Measurements from ENCODE around the gene ALAS1. TPM values are rescaled to one million over a fixed set of nuclear protein-coding genes. Genes with fewer than 3 reads are reported as not detected.

Gene ALAS1
- total RNA-seq, 1 experiment from 2014 or later, result 89.4 TPM

DNA sequence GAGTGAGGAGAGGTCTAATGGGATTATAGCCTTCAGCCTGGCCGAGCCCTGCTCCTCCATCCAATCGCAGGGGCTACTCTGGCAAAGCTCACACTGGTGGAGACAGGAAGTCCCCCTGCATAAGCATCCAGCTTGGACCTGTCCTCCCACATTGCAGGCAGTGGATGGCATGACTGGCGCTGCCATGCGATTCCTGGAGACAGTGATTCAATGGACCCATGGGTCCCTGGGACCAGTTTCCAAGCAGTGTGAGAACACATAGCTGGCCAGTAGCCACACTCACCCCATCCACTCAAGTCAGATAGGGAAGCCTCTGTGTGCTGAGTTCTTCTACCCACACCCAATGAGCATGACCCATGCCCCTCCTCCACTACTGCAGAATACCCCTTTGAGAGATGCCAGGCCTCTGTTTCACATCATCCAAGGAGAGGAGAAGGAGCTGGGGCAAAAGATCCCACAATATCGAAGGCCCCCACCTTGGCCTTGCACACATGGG, 25.6 kb upstream of the ALAS1 start:
- ChIA-PET CTCF (no interaction called here), POLR2A (no interaction called here)
- no TSS peak for BruUV-seq (replicated peaks)
- no peak overlapping the region; the same call in 1 of the 2 replicates for H3K27ac ChIP-seq (ENCODE audit: low read length)
- intact Hi-C loops (cut with micrococcal nuclease; ENCODE audit: unreplicated experiment) (no loop called here), in situ Hi-C loops (cut with HindIII; ENCODE audit: low pct_unique_long_range_greater_than_20kb, low sequenced_read_pairs) (no loop called here)
- DNase-seq (ENCODE audit: low read depth, low spot score) (no peak), ATAC-seq (no peak)
- H3K36me3 ChIP-seq (ENCODE audit: control insufficient read depth, insufficient read depth, low read length), result no peaks in the 10 kb centered on the region
- TF ChIP-seq, protein P1, sequence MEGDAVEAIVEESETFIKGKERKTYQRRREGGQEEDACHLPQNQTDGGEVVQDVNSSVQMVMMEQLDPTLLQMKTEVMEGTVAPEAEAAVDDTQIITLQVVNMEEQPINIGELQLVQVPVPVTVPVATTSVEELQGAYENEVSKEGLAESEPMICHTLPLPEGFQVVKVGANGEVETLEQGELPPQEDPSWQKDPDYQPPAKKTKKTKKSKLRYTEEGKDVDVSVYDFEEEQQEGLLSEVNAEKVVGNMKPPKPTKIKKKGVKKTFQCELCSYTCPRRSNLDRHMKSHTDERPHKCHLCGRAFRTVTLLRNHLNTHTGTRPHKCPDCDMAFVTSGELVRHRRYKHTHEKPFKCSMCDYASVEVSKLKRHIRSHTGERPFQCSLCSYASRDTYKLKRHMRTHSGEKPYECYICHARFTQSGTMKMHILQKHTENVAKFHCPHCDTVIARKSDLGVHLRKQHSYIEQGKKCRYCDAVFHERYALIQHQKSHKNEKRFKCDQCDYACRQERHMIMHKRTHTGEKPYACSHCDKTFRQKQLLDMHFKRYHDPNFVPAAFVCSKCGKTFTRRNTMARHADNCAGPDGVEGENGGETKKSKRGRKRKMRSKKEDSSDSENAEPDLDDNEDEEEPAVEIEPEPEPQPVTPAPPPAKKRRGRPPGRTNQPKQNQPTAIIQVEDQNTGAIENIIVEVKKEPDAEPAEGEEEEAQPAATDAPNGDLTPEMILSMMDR (IDR thresholded peaks at IDR 0.05), result no peak
- no peak for TF ChIP-seq SIN3A (IDR thresholded peaks at IDR 0.05; ENCODE audit: borderline replicate concordance, insufficient read depth, low read depth, low read length)
- no peak for TF ChIP-seq POLR2AphosphoS5 (IDR thresholded peaks at IDR 0.05; ENCODE audit: low read depth, low read length)
- TF ChIP-seq TCF7L2 (IDR thresholded peaks at IDR 0.05; ENCODE audit: low read depth, low read length), result no peak
- TF ChIP-seq, protein P2, sequence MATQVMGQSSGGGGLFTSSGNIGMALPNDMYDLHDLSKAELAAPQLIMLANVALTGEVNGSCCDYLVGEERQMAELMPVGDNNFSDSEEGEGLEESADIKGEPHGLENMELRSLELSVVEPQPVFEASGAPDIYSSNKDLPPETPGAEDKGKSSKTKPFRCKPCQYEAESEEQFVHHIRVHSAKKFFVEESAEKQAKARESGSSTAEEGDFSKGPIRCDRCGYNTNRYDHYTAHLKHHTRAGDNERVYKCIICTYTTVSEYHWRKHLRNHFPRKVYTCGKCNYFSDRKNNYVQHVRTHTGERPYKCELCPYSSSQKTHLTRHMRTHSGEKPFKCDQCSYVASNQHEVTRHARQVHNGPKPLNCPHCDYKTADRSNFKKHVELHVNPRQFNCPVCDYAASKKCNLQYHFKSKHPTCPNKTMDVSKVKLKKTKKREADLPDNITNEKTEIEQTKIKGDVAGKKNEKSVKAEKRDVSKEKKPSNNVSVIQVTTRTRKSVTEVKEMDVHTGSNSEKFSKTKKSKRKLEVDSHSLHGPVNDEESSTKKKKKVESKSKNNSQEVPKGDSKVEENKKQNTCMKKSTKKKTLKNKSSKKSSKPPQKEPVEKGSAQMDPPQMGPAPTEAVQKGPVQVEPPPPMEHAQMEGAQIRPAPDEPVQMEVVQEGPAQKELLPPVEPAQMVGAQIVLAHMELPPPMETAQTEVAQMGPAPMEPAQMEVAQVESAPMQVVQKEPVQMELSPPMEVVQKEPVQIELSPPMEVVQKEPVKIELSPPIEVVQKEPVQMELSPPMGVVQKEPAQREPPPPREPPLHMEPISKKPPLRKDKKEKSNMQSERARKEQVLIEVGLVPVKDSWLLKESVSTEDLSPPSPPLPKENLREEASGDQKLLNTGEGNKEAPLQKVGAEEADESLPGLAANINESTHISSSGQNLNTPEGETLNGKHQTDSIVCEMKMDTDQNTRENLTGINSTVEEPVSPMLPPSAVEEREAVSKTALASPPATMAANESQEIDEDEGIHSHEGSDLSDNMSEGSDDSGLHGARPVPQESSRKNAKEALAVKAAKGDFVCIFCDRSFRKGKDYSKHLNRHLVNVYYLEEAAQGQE (IDR thresholded peaks at IDR 0.05; ENCODE audit: insufficient read depth in 1 of 2, low read depth in 2 of 2, low read length in 1 of 2), result no peak
- no peaks in the 10 kb centered on the region for H3K9me3 ChIP-seq (ENCODE audit: control insufficient read depth, insufficient read depth, low read depth, low read length)
- H3K4me3 ChIP-seq (ENCODE audit: low read depth in 2 of 2, low read length in 2 of 2), result no peak overlapping the region
- H3K4me1 ChIP-seq (ENCODE audit: control insufficient read depth, insufficient read depth, low read length), result peaks cover 8% of the 10 kb centered on the region
- H3K27me3 ChIP-seq (ENCODE audit: control insufficient read depth, insufficient read depth, low read length), result no peaks in the 10 kb centered on the region

DNA sequence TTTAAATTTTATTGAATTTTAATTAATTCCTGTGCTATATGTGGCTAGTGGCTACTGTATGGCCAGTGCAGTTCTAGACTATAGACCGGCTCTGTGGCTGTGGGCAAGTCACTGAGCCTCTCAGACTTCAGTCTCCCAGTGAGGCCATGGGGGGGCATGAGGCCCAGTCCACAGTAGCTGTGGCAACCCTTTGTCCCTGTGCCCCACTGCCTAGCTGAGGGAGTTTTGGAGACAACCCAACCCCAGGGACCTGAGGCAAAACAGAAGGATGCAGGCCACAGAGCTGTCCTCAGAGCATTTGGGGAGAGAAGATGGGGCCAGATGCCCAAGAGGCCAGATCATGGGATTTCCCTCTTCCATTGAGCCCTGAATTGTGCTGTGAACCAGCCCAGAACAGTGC, 24.9 kb upstream of the ALAS1 start:
- CTCF ChIA-PET, result no interaction called here
- DNase-seq (ENCODE audit: low read depth, low spot score) (no peak), ATAC-seq (no peak)
- BruUV-seq (replicated peaks), result no TSS peak
- intact Hi-C loops (cut with micrococcal nuclease; ENCODE audit: unreplicated experiment), result no loop called here
- Histone ChIP-seq H3K9me3 (ENCODE audit: control insufficient read depth, insufficient read depth, low read depth, low read length) (no peaks in the 10 kb centered on the region), H3K36me3 (ENCODE audit: control insufficient read depth, insufficient read depth, low read length) (no peaks in the 10 kb centered on the region), H3K27ac (ENCODE audit: low read length) (no peak overlapping the region), H3K4me1 (ENCODE audit: control insufficient read depth, insufficient read depth, low read length) (peaks cover 8% of the 10 kb centered on the region), H3K27me3 (ENCODE audit: control insufficient read depth, insufficient read depth, low read length) (no peaks in the 10 kb centered on the region), H3K4me3 (ENCODE audit: low read depth in 2 of 2, low read length in 2 of 2) (no peak overlapping the region)
- POLR2A ChIA-PET, result no interaction called here
- in situ Hi-C loops (cut with HindIII; ENCODE audit: low pct_unique_long_range_greater_than_20kb, low sequenced_read_pairs), result no loop called here
- TF ChIP-seq SIN3A (IDR thresholded peaks at IDR 0.05; ENCODE audit: borderline replicate concordance, insufficient read depth, low read depth, low read length) (no peak), POLR2AphosphoS5 (IDR thresholded peaks at IDR 0.05; ENCODE audit: low read depth, low read length) (no peak), TCF7L2 (IDR thresholded peaks at IDR 0.05; ENCODE audit: low read depth, low read length) (no peak)
- TF ChIP-seq, protein P2 (IDR thresholded peaks at IDR 0.05; ENCODE audit: insufficient read depth in 1 of 2, low read depth in 2 of 2, low read length in 1 of 2), result no peak
- TF ChIP-seq, protein P1 (IDR thresholded peaks at IDR 0.05), result no peak
